Kidney epithelial cell (primary cell): ENCODE data around the gene GSTP1. TPM values are rescaled to one million over a fixed set of nuclear protein-coding genes. Genes with fewer than 3 reads are reported as not detected.
A peak's percentile ranks its signal among the peaks of the same experiment; 100 is the strongest.

ENCODE experiments used
- DNase-seq: peaks from one replicate; pipeline ENCODE4 v3.0.0-alpha.2; 2010; ENCODE audit warnings: low read depth
- H3K27me3 ChIP-seq: 2 replicates; pipeline ENCODE4 v1.6.0; 2011; ENCODE audit warnings: low read length; ENCODE audit not compliant: control insufficient read depth, insufficient read depth
- H3K36me3 ChIP-seq: 2 replicates; pipeline ENCODE4 v1.5.1; 2011; ENCODE audit warnings: low read length; ENCODE audit not compliant: control insufficient read depth, insufficient read depth
- H3K4me3 ChIP-seq: 2 replicates; pipeline ENCODE4 v1.5.1; 2011; ENCODE audit warnings: low read depth, mild to moderate bottlenecking, control low read depth, low read length
- CTCF ChIP-seq: IDR thresholded peaks from 2 replicates; pipeline ENCODE4 v1.5.1; 2011; ENCODE audit warnings: mild to moderate bottlenecking, moderate library complexity, low read length, control low read depth, inconsistent platforms; ENCODE audit not compliant: insufficient read depth, poor library complexity, severe bottlenecking
- total RNA-seq: library from RNA; depleted of rRNA; stranded (reverse); fragments of >200 nt; gene quantifications from 2 replicates; pipeline ENCODE4 v1.2.3, GENCODE V29; 2015

The GSTP1 gene
- total RNA-seq, 1 donor from 2014 or later = 1,390 TPM

GRCh38 chr11:67627441-67627811 is 43.8 kb downstream of the GSTP1 start:
- no peak for TF ChIP-seq CTCF
- Histone ChIP-seq H3K4me3 (no peak overlapping the region), H3K36me3 (no peaks in the 10 kb centered on the region), H3K27me3 (no peaks in the 10 kb centered on the region)
- no peak for DNase-seq

- H3K4me3 ChIP-seq = no peak overlapping the region
- TF ChIP-seq CTCF = no peak
- no peaks in the 10 kb centered on the region for H3K36me3 ChIP-seq
- no peaks in the 10 kb centered on the region for H3K27me3 ChIP-seq
- DNase-seq = no peak
These were observed 44.4 kb downstream of the GSTP1 start for GRCh38 chr11:67627812-67628624.

DNA sequence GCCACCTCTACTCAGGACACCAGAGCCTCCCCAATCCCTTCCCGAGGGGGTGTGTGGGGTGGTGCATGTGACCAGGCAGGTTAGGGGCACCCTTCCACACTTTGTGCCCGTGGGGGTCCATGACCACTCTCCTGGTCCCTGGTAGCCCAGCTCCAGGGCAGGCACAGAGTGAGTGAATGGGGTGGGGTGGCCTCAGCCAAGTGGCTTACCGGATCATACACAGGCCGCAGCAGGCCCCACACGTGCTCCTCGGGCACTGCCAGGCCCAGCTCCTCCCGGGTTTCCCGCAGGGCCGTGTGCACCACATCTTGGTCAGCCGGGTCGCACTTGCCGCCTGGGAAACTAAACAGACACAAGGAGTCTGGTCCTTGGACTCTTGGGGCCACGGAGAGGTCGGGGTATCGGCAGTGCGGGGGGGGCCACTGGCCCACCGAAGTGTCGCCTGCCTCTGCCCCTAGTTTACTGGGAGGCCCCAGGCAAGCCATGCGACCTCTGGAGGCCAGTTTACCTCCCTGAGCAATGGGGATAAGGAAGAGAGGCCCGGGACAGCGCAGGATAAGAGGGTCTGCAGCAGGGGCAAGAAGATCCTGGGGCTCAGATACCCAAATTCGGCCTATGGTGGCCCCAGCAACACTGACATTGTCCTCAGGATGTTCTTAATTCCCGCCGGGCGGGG is 45.2 kb downstream of the GSTP1 start:
- Histone ChIP-seq H3K27me3 (no peaks in the 10 kb centered on the region), H3K36me3 (no peaks in the 10 kb centered on the region), H3K4me3 (peak overlapping the region; percentile 63)
- DNase-seq = no peak
- TF ChIP-seq CTCF = no peak

GRCh38 chr11:67629386-67630227 is 46.0 kb downstream of the GSTP1 start, which contains the start of gene NUDT8:
Gene NUDT8 (minus strand): TSS chr11:67629937. CDS start chr11:67629911, 26 bp downstream.
- peak; percentile 80 for TF ChIP-seq CTCF
- Histone ChIP-seq H3K27me3 (peaks cover 5% of the 10 kb centered on the region), H3K4me3 (peak within 1 kb of the TSS; percentile 77), H3K36me3 (no peaks in the 10 kb centered on the region)
- DNase-seq = no peak

DNA sequence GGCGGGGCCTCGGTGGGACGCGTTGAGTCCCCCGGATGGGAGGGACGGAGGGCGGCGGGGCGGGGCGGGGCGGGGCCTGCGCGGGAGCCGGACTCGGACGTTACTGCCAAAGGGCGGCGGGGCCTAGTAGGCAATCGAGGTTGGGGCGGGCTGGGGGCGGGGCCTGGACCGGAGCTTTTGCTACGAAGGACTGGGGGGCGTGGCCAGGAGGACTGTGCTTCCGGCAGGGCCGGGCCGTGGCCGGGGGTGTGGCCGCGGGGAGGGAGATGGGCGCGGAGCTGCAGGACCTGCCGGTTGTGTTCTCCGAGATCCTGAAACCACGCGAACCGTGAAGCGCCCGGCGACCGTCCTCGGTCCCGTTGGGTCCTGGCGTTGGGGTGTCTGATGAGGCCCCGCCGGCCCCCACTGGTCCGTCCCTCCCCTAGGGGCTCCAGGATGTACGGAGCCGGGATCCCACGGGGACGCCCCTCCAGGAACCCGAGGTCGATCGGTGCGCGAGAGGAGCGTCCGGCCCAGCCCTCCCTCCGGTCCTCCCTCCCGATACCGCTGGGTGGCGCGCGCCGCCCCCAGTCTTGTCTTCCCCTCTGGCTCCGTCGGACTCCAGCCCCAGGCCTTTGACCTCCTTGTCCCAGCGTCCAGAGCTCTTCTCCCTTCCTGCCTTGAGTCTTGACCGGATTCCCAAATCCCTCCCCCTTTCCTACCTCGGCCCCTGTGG is 46.8 kb downstream of the GSTP1 start:
- peaks cover 7% of the 10 kb centered on the region for H3K27me3 ChIP-seq
- peak; percentile 86 for DNase-seq
- peak overlapping the region; percentile 77 for H3K4me3 ChIP-seq
- H3K36me3 ChIP-seq = no peaks in the 10 kb centered on the region
- TF ChIP-seq CTCF = peak; percentile 86
